ENCODE results near the gene FAM177B. TPM values are rescaled to one million over a fixed set of nuclear protein-coding genes. Genes with fewer than 3 reads are reported as not detected.

Gene FAM177B
- total RNA-seq (under 1 TPM in 1 of 2 donors, not detected in 1; 0.54 TPM), polyA plus RNA-seq (under 1 TPM; 0.10 to 0.27 TPM)
- long read RNA-seq, donor 1 = 0 reads
- long read RNA-seq, donor 2 = 0 reads
- long read RNA-seq, donor 3 = 0 reads
- long read RNA-seq, donor 4 = 0 reads
- long read RNA-seq, donor 5 = 0 reads

DNA sequence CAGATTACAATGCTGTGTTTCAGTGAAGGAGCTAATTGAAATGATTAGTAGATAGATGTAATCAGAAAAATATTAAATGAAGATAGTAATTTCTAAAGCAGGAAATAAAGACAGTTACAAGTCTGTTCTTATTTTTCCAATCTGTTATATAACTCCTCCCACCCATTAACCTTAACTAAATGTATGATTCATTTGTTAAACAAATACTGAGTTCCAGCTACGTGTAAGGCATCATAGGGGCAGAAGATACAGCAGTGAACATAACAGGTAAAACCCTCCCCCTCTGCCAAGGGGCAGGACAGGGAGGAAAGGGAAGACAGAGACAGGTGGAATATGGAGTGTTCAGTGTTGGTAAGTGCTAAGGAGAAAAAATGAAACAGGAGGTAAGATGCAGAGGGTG, at the start of gene FAM177B:
TSS of gene FAM177B (plus strand) at position 231 of the 400 bp plus-strand sequence. CDS start 9,344 bp downstream, outside the sequence.
- Histone ChIP-seq H3K36me3 (ENCODE audit: control insufficient read depth in 4 of 4, insufficient read depth in 4 of 4, low read length in 4 of 4) (peaks cover 3 to 11% (median 8%) of the 10 kb centered on the region in 4 donors), H3K9ac (ENCODE audit: insufficient read depth in 1 of 2, low read length in 2 of 2) (no peak within 1 kb of the TSS), H3K27ac (ENCODE audit: low read depth in 1 of 2, low read length in 1 of 2) (peak within 1 kb of the TSS in 1 of 2 donors; percentile 26), H3K27me3 (ENCODE audit: control insufficient read depth in 3 of 3, insufficient read depth in 3 of 3, low read length in 2 of 3) (no peaks in the 10 kb centered on the region), H3K4me1 (ENCODE audit: control insufficient read depth in 5 of 5, insufficient read depth in 5 of 5, low read length in 5 of 5) (no peaks in the 10 kb centered on the region), H3K9me3 (ENCODE audit: control insufficient read depth in 4 of 4, insufficient read depth in 3 of 4, low read length in 3 of 4) (no peaks in the 10 kb centered on the region), H3K4me3 (no peak within 1 kb of the TSS)
- peak; percentile 49 for ATAC-seq (ENCODE audit: insufficient read depth, low FRiP score)
- WGBS, 2 donors = 57 to 71% methylated on average over 1 of the region's 1 CpG
- no peak for DNase-seq
- TF ChIP-seq, protein P1, sequence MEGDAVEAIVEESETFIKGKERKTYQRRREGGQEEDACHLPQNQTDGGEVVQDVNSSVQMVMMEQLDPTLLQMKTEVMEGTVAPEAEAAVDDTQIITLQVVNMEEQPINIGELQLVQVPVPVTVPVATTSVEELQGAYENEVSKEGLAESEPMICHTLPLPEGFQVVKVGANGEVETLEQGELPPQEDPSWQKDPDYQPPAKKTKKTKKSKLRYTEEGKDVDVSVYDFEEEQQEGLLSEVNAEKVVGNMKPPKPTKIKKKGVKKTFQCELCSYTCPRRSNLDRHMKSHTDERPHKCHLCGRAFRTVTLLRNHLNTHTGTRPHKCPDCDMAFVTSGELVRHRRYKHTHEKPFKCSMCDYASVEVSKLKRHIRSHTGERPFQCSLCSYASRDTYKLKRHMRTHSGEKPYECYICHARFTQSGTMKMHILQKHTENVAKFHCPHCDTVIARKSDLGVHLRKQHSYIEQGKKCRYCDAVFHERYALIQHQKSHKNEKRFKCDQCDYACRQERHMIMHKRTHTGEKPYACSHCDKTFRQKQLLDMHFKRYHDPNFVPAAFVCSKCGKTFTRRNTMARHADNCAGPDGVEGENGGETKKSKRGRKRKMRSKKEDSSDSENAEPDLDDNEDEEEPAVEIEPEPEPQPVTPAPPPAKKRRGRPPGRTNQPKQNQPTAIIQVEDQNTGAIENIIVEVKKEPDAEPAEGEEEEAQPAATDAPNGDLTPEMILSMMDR (IDR thresholded peaks at IDR 0.05; ENCODE audit: control extremely low read depth, extremely low read depth) = no peak

DNA sequence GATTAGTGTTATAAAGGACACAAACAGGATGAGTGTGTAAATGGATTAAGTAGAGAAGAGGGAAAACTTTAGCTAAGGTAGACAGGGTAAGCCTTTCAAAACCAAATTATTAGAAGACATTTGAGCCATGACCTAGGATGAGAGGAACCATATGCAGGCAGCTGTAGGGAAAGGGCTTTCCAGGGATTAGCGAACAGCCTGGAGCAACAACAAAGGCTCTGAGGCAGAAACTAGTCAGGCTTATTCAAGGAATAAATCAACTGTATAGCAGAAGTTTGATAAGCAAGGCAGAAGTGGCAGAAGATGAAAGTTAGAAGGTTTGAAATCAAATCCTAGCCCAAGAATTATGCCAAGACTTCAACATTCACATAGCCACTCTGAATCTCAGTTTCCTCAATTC, 46.0 kb upstream of the FAM177B start:
- no peaks in the 10 kb centered on the region for H3K9me3 ChIP-seq (ENCODE audit: control insufficient read depth in 4 of 4, insufficient read depth in 3 of 4, low read length in 3 of 4)
- DNase-seq (no peak), ATAC-seq (ENCODE audit: insufficient read depth, low FRiP score) (no peak)
- H3K4me1 ChIP-seq (ENCODE audit: control insufficient read depth in 5 of 5, insufficient read depth in 5 of 5, low read length in 5 of 5) = no peaks in the 10 kb centered on the region
- no peak overlapping the region for H3K27ac ChIP-seq (ENCODE audit: low read depth in 1 of 2, low read length in 1 of 2)
- WGBS, 2 donors = 94 to 95% methylated on average over 1 of the region's 1 CpG
- TF ChIP-seq, protein P1 (IDR thresholded peaks at IDR 0.05; ENCODE audit: control extremely low read depth, extremely low read depth) = no peak
- H3K9ac ChIP-seq (ENCODE audit: insufficient read depth in 1 of 2, low read length in 2 of 2) = no peak overlapping the region
- no peaks in the 10 kb centered on the region for H3K27me3 ChIP-seq (ENCODE audit: control insufficient read depth in 3 of 3, insufficient read depth in 3 of 3, low read length in 2 of 3)
- no peak overlapping the region for H3K4me3 ChIP-seq
- peaks cover 6 to 16% (median 9%) of the 10 kb centered on the region in 4 donors for H3K36me3 ChIP-seq (ENCODE audit: control insufficient read depth in 4 of 4, insufficient read depth in 4 of 4, low read length in 4 of 4)

DNA sequence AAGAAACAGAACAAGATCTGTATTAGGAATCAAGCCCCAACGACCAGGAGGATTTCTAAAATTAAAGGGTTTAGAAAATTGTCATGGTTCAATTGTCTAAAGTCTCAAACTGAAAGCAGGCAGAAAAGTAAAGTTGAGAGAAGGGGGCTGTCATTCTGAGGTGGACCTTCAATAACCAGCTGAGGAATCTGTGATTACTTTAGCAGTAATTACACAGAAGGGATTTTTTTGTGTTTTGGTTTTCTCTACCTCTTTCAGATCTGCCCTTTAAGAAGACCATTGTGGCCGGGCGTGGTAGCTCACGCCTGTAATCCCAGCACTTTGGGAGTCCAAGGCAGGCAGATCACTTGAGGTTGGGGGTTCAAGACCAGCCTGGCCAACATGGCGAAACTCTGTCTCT, 42.1 kb upstream of the FAM177B start:
- no peaks in the 10 kb centered on the region for H3K9me3 ChIP-seq (ENCODE audit: control insufficient read depth in 4 of 4, insufficient read depth in 3 of 4, low read length in 3 of 4)
- 90 to 95% methylated on average over 5 of the region's 5 CpGs for WGBS, 2 donors

More for the DNA sequence above, 42.1 kb upstream of the FAM177B start:
- H3K4me3 ChIP-seq = no peak overlapping the region
- TF ChIP-seq, protein P1 (IDR thresholded peaks at IDR 0.05; ENCODE audit: control extremely low read depth, extremely low read depth) = no peak
- H3K27ac ChIP-seq (ENCODE audit: low read depth in 1 of 2, low read length in 1 of 2) = no peak overlapping the region
- H3K27me3 ChIP-seq (ENCODE audit: control insufficient read depth in 3 of 3, insufficient read depth in 3 of 3, low read length in 2 of 3) = no peaks in the 10 kb centered on the region
- H3K4me1 ChIP-seq (ENCODE audit: control insufficient read depth in 5 of 5, insufficient read depth in 5 of 5, low read length in 5 of 5) = peaks cover 0 to 3% (median 0%) of the 10 kb centered on the region in 5 donors
- peaks cover 0 to 10% (median under 1%) of the 10 kb centered on the region in 4 donors for H3K36me3 ChIP-seq (ENCODE audit: control insufficient read depth in 4 of 4, insufficient read depth in 4 of 4, low read length in 4 of 4)
- DNase-seq (no peak), ATAC-seq (ENCODE audit: insufficient read depth, low FRiP score) (no peak)
- H3K9ac ChIP-seq (ENCODE audit: insufficient read depth in 1 of 2, low read length in 2 of 2) = no peak overlapping the region
